Activated CD8-positive, alpha-beta memory T cell treated with anti-CD3 and anti-CD28 coated beads, Interleukin-2, amount 10 ng/mL, durations not matched to agents 7 days and 5 days (primary cell): Measurements from ENCODE around the gene GLYR1. TPM values are rescaled to one million over a fixed set of nuclear protein-coding genes. Genes with fewer than 3 reads are reported as not detected.

Source experiments
- ATAC-seq: fragments of 150-1000 bp; cut with Tn5 transposase; one replicate; pipeline ENCODE4 v1.10.0; 2021; ENCODE audit warnings: moderate library complexity
- CTCF ChIA-PET: fragments of 350-600 bp; sonication (Branson Sonifier 250); formaldehyde crosslinking; loops from one replicate; lab custom pipeline; 2021; ENCODE audit warnings: antibody characterized with exemption; lab: Charles Lee
- DNase-seq: peaks from one replicate; pipeline ENCODE4 v3.0.0-alpha.2; 2020
- H3K27ac Mint-ChIP-seq: one replicate; pipeline ENCODE4 v1.8.0; 2021; ENCODE audit warnings: mild to moderate bottlenecking, mixed read lengths
- H3K27me3 Mint-ChIP-seq: one replicate; pipeline ENCODE4 v1.8.0; 2021; ENCODE audit warnings: mixed read lengths
- H3K36me3 Mint-ChIP-seq: one replicate; pipeline ENCODE4 v1.8.0; 2021; ENCODE audit warnings: mild to moderate bottlenecking, mixed read lengths
- H3K4me1 Mint-ChIP-seq: one replicate; pipeline ENCODE4 v1.8.0; 2021; ENCODE audit warnings: mixed read lengths
- H3K4me3 Mint-ChIP-seq: one replicate; pipeline ENCODE4 v1.8.0; 2021; ENCODE audit warnings: mild to moderate bottlenecking, moderate library complexity, mixed read lengths
- H3K9me3 Mint-ChIP-seq: one replicate; pipeline ENCODE4 v1.8.0; 2022; ENCODE audit warnings: low read depth, mixed read lengths
- total RNA-seq, 2 experiments: library from RNA; stranded (reverse); gene quantifications; one replicate each; pipeline ENCODE4 v1.2.3, GENCODE V29; 2021

The GLYR1 gene
- total RNA-seq, 2 experiments from 2014 or later, result 85.2 to 109 TPM

GRCh38 chr16:4886151-4886550 is 39.1 kb upstream of the GLYR1 start:
- CTCF ChIA-PET, result interaction anchor here (0.6 to 1.0 kb wide), 2 partner anchors 15 to 67 kb away, joined by 3 read pairs; no protein-coding TSS in a partner anchor
- peaks cover 21% of the 10 kb centered on the region for H3K36me3 Mint-ChIP-seq

GRCh38 chr16:4884972-4885874 is 38.1 kb upstream of the GLYR1 start:
- DNase-seq (no peak), ATAC-seq (no peak)
- CTCF ChIA-PET, result interaction anchor here (0.6 kb wide), 1 partner anchor 92 kb away, joined by 3 read pairs; no protein-coding TSS in a partner anchor
- Mint-ChIP-seq H3K27me3 (no peaks in the 10 kb centered on the region), H3K4me1 (no peaks in the 10 kb centered on the region), H3K27ac (no peak overlapping the region), H3K4me3 (no peak overlapping the region), H3K36me3 (peaks cover 21% of the 10 kb centered on the region), H3K9me3 (no peaks in the 10 kb centered on the region)

More at GRCh38 chr16:4886151-4886550, 39.1 kb upstream of the GLYR1 start:
- Mint-ChIP-seq H3K9me3 (no peaks in the 10 kb centered on the region), H3K27me3 (no peaks in the 10 kb centered on the region), H3K4me1 (no peaks in the 10 kb centered on the region), H3K27ac (no peak overlapping the region), H3K4me3 (no peak overlapping the region)
- DNase-seq (no peak), ATAC-seq (no peak)

- CTCF ChIA-PET, result interaction anchor here (0.6 kb wide), 1 partner anchor 195 kb away, joined by 3 read pairs; no protein-coding TSS in a partner anchor
- no peaks in the 10 kb centered on the region for H3K4me1 Mint-ChIP-seq
- peak overlapping the region; percentile 47 for H3K27ac Mint-ChIP-seq
- no peaks in the 10 kb centered on the region for H3K9me3 Mint-ChIP-seq
- H3K27me3 Mint-ChIP-seq, result no peaks in the 10 kb centered on the region
- no peak for DNase-seq
- H3K4me3 Mint-ChIP-seq, result no peak overlapping the region
- H3K36me3 Mint-ChIP-seq, result peaks cover 24% of the 10 kb centered on the region
- no peak for ATAC-seq
Observed at GRCh38 chr16:4884209-4884608, 37.1 kb upstream of the GLYR1 start.

- DNase-seq (no peak), ATAC-seq (no peak)
- Mint-ChIP-seq H3K4me1 (no peaks in the 10 kb centered on the region), H3K27me3 (no peaks in the 10 kb centered on the region), H3K27ac (no peak overlapping the region), H3K4me3 (no peak overlapping the region), H3K9me3 (no peaks in the 10 kb centered on the region), H3K36me3 (peaks cover 24% of the 10 kb centered on the region)
- CTCF ChIA-PET, result no interaction called here
Observed at GRCh38 chr16:4883501-4883900, 36.4 kb upstream of the GLYR1 start.

- DNase-seq (no peak), ATAC-seq (no peak)
- Mint-ChIP-seq H3K4me3 (no peak overlapping the region), H3K27ac (no peak overlapping the region), H3K36me3 (peaks cover 24% of the 10 kb centered on the region), H3K9me3 (no peaks in the 10 kb centered on the region), H3K27me3 (no peaks in the 10 kb centered on the region), H3K4me1 (no peaks in the 10 kb centered on the region)
- CTCF ChIA-PET, result no interaction called here
Observed at GRCh38 chr16:4882633-4883285, 35.7 kb upstream of the GLYR1 start.

- ATAC-seq (no peak), DNase-seq (no peak)
- Mint-ChIP-seq H3K4me3 (no peak overlapping the region), H3K4me1 (no peaks in the 10 kb centered on the region), H3K27me3 (no peaks in the 10 kb centered on the region), H3K27ac (no peak overlapping the region), H3K36me3 (peaks cover 28% of the 10 kb centered on the region), H3K9me3 (no peaks in the 10 kb centered on the region)
- CTCF ChIA-PET, result no interaction called here
Observed at GRCh38 chr16:4882000-4882632, 35.0 kb upstream of the GLYR1 start.

- CTCF ChIA-PET, result no interaction called here
- H3K27me3 Mint-ChIP-seq, result no peaks in the 10 kb centered on the region
- no peak for ATAC-seq
- no peak for DNase-seq
- no peaks in the 10 kb centered on the region for H3K4me1 Mint-ChIP-seq
- H3K36me3 Mint-ChIP-seq, result peaks cover 29% of the 10 kb centered on the region
- H3K27ac Mint-ChIP-seq, result no peak overlapping the region
- no peaks in the 10 kb centered on the region for H3K9me3 Mint-ChIP-seq
- no peak overlapping the region for H3K4me3 Mint-ChIP-seq
Observed at GRCh38 chr16:4880006-4880580, 33.0 kb upstream of the GLYR1 start.

- Mint-ChIP-seq H3K4me1 (no peaks in the 10 kb centered on the region), H3K9me3 (no peaks in the 10 kb centered on the region), H3K4me3 (no peak overlapping the region), H3K27me3 (no peaks in the 10 kb centered on the region), H3K27ac (no peak overlapping the region), H3K36me3 (peaks cover 25% of the 10 kb centered on the region)
- CTCF ChIA-PET, result no interaction called here
- ATAC-seq (no peak), DNase-seq (no peak)
Observed at GRCh38 chr16:4879049-4879448, 32.0 kb upstream of the GLYR1 start.

GRCh38 chr16:4877380-4877685 is 30.2 kb upstream of the GLYR1 start:
- Mint-ChIP-seq H3K4me3 (no peak overlapping the region), H3K27me3 (no peaks in the 10 kb centered on the region), H3K36me3 (peaks cover 20% of the 10 kb centered on the region), H3K4me1 (no peaks in the 10 kb centered on the region), H3K27ac (no peak overlapping the region), H3K9me3 (no peaks in the 10 kb centered on the region)
- DNase-seq (no peak), ATAC-seq (no peak)
- CTCF ChIA-PET, result no interaction called here

GRCh38 chr16:4876646-4877379 is 29.7 kb upstream of the GLYR1 start:
- CTCF ChIA-PET, result no interaction called here

GRCh38 chr16:4874666-4875065 is 27.6 kb upstream of the GLYR1 start:
- no peak for ATAC-seq
- H3K27ac Mint-ChIP-seq, result no peak overlapping the region
- H3K4me3 Mint-ChIP-seq, result no peak overlapping the region
- H3K9me3 Mint-ChIP-seq, result no peaks in the 10 kb centered on the region
- H3K27me3 Mint-ChIP-seq, result no peaks in the 10 kb centered on the region
- no peak for DNase-seq
- CTCF ChIA-PET, result no interaction called here
- H3K36me3 Mint-ChIP-seq, result peaks cover 35% of the 10 kb centered on the region
- no peaks in the 10 kb centered on the region for H3K4me1 Mint-ChIP-seq

More at GRCh38 chr16:4876646-4877379, 29.7 kb upstream of the GLYR1 start:
- no peak overlapping the region for H3K4me3 Mint-ChIP-seq
- H3K36me3 Mint-ChIP-seq, result peaks cover 23% of the 10 kb centered on the region
- no peak for DNase-seq
- H3K9me3 Mint-ChIP-seq, result no peaks in the 10 kb centered on the region
- no peaks in the 10 kb centered on the region for H3K4me1 Mint-ChIP-seq
- ATAC-seq, result no peak
- no peaks in the 10 kb centered on the region for H3K27me3 Mint-ChIP-seq
- no peak overlapping the region for H3K27ac Mint-ChIP-seq

GRCh38 chr16:4873091-4873490 is 26.0 kb upstream of the GLYR1 start:
- no peak overlapping the region for H3K27ac Mint-ChIP-seq
- H3K36me3 Mint-ChIP-seq, result peaks cover 33% of the 10 kb centered on the region
- no peaks in the 10 kb centered on the region for H3K27me3 Mint-ChIP-seq
- H3K9me3 Mint-ChIP-seq, result no peaks in the 10 kb centered on the region
- CTCF ChIA-PET, result no interaction called here
- no peak overlapping the region for H3K4me3 Mint-ChIP-seq
- ATAC-seq (no peak), DNase-seq (no peak)
- no peaks in the 10 kb centered on the region for H3K4me1 Mint-ChIP-seq

GRCh38 chr16:4871071-4871470 is 24.0 kb upstream of the GLYR1 start:
- H3K4me3 Mint-ChIP-seq, result no peak overlapping the region
- no peaks in the 10 kb centered on the region for H3K9me3 Mint-ChIP-seq
- H3K27ac Mint-ChIP-seq, result no peak overlapping the region
- no peaks in the 10 kb centered on the region for H3K27me3 Mint-ChIP-seq
- peaks cover 31% of the 10 kb centered on the region for H3K36me3 Mint-ChIP-seq
- CTCF ChIA-PET, result no interaction called here
- no peak for ATAC-seq
- no peak for DNase-seq
- H3K4me1 Mint-ChIP-seq, result no peaks in the 10 kb centered on the region
